ENCODE measurements around the gene MDP1. TPM values are rescaled to one million over a fixed set of nuclear protein-coding genes. Genes with fewer than 3 reads are reported as not detected.
"Not testable (repeated sequence)": the region's sequence is repeated elsewhere in the genome, so short reads cannot be mapped to it uniquely, and the experiment has no call there.

MDP1 gene
- polyA plus RNA-seq, 12 donors: 4.6 to 33.0 (median 8.7) TPM; not detected in 1

- not testable (repeated sequence) for DNase-seq
Observed at GRCh38 chr14:24203249-24203886, 12.5 kb downstream of the MDP1 start.

DNA sequence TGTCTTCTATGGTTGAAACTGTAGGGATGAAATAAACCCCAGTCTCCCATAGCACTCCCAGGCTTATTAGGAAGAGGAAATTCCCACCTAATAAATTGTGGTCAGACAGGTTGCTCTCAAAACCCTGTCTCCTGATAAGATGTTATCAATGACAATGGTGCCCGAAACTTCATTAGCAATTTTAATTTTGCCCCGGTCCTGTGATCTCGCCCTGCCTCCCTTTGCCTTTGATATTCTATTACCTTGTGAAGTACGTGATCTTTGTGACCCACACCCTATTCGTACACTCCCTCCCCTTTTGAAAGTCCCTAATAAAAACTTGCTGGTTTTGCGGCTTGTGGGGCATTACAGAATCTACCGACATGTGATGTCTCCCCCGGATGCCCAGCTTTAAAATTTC, 13.3 kb downstream of the MDP1 start:
- DNase-seq: not testable (repeated sequence)

DNA sequence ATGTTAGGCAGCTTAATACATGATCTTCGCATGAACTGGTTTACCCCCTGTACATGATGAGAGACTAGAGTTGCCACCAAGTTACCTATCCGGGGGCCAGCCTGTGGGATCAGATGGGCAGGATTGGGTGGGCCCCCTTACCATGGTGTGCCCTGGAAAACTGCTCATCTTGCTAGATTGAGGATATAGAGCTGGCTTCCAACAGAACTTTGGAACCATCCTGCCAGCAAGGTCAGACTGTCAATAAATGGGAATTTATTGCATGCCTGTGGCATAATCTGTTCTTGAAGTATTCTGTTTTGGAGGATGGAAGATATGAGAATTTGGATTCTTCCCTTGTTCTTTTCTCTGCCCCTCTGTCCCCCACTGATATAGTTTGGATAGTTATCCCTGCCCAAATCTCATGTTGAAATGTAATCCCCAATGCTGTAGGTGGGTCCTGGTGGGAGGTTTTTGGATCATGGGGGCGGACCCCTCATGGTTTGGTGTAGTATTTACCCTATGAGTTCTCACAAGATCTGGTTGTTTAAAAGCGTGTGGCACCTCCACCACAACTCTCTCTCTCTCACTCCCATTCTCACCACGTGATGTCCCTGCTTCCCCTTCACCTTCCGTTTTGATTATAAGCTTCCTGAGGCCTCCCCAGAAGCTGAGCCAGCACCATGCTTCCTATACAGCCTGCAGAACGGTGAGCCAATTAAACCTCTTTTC, 16.9 kb downstream of the MDP1 start:
- no peak for DNase-seq

DNA sequence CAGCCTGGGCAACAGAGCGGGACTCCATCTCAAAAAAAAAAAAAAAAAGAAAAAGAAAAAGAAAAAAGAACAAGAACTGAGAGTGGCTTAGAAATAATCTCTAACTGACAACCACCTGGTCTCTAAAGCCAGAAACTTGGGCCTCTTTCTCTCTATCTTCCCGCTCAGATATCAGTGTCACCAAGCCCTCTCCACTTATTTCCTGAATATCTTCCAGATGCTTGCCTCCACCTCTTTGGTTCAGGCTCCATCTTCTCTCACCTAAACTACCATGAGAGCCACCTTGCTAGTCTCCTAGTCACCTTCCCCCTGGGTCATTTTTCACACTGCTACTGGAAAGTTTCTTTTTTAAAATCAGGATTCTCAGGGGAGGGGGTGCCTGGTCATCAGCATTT, 18.8 kb downstream of the MDP1 start:
- DNase-seq: no peak

DNA sequence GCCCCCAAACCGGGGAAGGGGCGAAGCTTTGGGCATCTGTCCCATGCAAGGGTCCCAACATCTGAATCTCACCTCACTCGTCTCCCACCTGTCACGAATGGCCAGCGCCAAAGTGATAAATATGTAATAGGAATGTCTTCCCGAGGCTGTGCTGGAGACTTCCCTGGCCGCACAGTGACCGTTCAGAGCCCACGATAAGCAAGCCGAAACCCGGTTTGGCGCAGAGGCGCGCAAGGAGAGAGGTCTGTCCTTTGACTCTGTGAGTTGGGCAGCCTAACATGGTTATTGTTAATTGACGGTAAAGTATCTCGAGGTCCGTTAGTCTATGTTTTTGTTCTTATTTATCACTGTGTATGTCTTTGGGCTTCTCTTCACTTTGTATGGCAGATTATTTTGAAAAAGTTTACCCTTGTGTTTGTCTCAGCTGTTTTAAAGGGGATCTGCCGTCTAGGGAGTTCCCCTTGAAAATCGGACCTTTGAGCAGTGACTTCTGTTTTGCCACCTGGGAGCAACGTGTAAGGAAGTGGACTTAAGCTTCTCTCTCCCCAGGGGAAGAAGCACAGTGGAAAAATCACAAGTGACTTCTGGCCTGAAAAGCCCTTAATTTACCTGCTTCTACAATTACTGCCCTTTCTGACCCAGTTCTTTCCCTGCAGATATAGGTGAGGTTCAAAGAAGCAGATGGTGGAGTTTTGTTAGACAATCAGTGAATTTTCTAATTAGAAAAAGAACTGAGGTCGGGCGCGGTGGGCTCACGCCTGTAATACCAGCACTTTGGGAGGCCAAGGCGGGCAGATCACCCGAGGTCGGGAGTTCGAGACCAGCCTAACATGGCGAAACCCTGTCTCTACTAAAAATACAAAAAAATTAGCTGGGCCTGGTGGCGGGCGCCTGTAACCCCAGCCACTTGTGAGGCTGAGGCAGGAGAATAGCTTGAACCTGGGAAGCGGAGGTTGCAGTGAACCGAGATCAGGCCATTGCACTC, 19.5 kb downstream of the MDP1 start:
- no peak for DNase-seq

DNA sequence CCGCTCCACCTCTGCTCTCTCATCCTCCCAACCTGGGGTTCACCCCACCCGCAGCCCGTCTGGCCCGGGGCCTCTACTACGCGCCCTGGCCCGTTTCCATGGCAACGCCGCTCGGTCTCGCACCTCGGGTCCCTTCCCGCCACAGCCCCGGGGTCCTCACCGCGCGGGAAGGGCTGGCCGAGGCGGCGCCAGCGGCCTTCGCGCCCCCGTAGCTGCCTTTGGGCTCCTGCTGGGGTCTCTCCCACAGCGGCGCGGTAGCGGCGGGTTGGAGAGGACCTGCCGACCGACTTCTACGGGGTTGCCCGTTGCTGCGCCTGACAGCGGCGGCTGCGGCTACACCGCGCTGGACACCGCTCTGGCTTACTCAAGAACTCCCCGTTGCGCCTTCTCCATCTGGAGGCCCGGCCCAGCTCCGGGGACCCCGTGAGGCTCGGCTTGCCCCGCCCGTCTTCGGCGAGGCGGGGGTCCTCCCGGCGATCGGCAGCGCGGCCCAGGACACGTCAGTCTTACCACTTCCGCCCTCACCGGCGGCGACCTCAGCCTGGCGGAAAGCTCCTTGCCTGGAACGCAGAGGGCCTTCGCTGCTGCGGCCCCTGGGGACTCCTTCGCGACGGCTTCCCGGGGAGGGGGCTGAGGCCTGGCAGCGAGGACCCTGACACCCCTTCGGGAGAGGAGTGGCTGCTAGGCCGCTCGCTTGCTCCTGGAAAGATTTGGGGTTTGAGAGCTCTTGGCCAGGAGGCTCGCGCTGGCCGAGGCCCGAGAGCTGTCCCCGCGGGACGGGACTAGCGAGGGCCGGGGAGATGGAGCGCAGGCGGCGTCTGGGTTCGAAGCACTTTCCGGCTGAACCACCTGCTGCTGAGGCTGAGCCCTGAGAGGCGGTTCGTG, 20.4 kb downstream of the MDP1 start, which contains the start of gene TM9SF1:
Gene TM9SF1 (minus strand): TSS at position 256 of the 885 bp plus-strand sequence. CDS start 422 bp downstream, outside the sequence.
- DNase-seq: peak; percentile 92

DNA sequence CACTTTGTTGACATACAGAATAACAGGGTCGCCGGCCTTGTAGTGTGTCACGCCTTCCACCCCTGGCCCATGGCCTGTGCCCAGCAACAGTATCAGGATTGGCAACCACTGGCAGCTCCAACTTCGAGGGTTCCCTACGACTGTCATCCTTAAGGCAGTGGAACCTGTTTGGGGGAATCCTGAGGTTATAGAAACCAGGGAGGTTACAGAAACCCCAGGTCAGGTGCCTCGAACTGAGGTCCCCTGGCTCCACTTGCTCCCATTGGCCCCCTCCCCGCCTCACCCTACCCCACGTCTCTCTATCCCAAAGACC, 21.0 kb downstream of the MDP1 start:
- DNase-seq: no peak

DNA sequence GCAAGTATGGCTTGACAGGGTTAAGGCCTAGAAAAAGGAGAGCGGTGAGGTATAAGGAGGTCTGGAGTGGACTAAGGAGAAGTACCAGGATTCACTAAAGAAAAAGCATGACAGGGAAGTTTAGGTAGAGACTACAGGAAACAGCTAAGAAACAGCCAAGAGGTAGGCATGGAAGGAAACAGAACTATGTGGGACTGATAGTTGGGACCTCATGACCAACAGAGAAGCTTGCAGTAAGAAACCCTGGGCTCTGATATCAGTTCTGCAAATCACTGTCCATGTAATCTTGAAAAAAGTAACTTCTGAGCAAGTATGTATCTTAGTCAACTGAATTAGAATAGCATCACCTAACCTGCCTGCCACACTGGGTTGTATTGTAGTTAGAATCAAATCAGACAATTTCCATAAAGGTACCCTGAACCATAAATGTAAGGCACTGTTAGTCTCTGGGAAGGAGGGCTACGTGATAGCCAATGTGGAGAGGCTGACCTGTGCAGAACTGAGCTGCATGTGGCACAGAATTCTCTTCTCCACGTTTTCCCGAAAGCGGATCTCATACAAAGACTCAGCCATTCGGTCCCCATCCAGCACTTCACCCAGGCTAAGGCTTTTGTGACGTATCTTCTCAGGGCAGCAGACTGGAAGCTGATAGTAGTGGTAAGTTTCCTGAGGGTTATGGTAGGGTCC, 21.5 kb downstream of the MDP1 start:
- DNase-seq: no peak

DNA sequence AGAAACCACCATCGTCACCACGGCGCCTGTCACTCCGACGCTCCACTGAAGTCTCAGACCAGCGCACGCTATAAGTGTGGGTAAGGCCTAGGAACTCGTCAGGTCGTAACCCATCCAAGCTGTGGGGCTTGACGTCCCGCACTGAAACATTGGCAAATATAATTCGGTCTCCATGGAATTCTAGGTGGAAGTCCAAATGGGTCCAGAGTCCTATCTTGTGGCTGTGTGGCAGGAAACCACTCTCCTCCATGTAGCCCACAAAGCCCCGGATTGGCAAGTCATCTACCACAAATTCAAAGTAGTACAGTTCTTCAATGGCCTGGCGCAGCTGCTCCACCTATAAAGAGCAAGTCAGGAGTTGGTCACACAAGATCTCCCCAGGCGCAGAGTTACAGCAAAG, 22.9 kb downstream of the MDP1 start:
- no peak for DNase-seq

DNA sequence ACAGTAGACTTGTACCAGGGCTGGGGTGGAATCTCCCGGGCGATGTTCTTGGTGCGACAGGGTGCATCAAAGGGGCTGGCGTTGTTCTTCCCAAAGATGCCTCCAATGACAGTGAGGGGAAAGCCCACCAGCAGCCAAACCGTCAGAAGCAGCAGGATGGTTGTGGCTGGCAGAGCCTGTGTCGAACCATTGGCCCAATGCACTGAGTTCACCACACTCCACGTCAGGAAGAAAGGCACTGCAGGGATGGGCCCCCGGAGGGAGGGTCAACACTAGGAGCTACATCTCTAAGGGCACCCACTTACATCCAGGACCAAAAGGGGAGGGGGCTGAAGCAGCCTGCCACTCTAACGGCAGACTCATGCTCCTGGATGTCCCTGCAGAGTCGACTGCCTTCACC, 25.4 kb downstream of the MDP1 start:
- no peak for DNase-seq

DNA sequence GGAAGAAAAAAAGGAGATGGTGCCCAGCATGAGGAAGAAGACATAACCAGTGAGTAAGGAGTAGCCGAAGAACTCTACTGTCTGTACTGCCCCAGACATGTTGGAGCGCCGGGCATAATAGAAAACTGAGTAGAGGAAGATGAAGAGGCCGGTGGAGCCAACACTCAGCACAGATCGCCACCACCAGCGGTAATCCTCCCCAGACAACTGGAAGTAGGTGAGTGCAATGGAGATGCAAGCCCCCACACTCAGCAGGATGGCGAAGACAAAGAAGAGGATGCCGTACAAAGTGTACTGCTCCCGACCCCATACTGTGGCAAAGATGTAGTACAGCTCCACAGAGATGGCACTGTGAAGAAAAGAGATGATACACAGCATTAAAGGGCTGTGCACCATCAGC, 26.4 kb downstream of the MDP1 start:
- DNase-seq: no peak

DNA sequence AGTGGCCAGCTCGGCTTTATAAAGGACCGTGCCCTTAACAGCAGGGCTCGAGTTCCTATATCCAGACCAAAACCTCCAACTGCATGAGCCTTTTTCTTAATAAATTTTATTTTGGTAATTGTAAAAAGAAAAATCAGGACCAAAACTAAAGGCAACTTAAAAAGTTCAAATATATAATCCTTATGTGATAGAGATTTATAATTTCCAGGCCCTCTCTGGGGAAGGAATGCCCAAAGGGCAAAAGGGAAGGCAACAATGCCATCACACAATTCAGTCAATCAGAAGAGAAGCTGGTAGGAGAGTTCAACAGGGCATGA, 26.8 kb downstream of the MDP1 start:
- DNase-seq: no peak

DNA sequence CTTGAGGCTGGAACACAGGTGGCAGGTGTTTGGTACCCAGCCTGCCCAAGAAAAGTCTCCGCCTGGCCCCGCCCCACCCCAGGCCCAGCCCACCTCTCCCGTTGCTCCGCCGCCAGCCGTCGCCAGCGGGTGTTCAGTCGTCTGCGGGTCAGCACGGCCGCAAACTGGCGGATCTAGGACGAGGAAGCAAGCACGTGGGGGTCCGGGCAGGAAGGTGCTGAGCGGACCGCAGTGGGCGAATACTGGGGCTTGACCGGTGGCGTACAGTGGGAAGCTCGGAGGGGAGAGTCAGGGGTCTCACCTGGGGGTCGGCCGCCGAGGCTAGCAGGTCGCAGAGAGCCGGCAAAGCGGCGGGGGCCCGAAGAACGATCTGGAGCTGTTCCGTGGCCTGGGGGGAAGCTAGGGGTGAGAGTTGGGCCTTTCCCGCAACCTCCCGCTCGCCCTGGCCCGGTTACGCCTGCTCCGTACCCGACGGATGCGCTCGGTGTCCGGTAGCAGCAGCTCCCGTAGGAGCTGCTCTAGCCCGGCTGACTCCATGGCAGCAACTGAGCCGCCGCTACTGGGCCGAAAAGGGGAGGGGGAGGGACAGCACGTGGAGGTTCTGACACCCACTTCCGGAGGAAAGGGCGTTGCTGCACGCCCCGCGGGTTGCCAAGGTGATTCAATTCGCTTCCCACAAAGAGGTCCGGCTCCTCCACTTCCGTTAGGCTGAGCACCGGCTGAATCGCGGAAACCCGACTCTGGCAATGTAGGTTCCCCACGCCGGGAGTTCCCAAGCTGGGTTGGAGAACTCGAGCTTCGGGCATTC, 27.4 kb downstream of the MDP1 start, which contains the start of gene IPO4:
Gene IPO4 (minus strand): TSS at position 566 of the 808 bp plus-strand sequence. CDS start 29 bp downstream, at position 537.
- DNase-seq: peak; percentile 97

DNA sequence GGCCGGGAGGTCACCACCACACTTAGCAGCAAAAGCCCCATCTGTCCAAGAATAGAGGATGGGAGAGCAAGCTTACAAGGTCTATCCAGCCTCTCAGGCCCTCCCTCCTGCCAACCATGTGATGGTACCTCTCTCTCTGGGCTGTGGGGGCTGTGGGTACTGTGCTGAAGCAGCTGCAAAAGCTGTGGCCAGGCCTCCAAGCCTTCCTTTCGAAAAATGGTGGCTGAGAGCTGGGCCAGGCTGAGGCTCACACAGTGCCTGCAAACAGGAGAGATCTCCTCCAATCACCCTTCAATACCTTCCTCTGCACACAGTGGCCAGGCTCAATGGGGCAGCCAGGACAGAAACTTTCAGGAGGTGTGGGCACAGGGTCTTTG, 28.3 kb downstream of the MDP1 start:
- DNase-seq: no peak

DNA sequence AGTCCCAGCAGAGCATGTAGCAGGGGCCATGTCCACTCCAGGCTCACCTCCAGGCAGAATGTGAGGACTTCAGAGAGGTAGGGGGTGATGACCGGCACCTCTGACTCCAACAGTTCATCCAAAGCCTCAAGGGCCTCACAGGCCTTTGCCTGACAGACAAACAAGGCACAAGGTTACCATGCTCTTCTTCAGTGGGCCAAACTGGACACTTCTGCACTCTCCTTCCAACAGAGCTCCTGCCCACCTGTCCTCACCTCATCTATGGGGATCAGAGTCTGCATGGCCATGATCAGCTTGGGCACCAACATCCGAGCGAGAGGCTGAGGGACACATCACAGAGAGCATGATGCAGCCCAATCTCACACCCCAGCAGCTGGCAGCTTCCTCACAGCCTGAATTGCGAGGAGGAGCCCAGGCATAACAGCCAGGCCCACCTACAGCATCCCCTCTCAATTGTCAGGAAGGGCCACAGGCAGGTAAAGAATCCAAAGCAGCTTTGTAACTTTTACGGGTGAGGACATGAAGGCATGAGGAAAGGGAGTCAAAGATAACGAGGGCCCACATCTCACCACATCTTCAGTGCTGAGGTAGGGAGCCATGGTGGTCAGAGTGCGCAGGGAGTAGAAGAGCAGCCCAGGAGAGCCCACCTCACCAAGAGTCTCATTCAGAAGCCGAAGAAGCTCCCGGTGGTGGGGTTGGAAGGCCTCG, 28.9 kb downstream of the MDP1 start:
- DNase-seq: no peak

DNA sequence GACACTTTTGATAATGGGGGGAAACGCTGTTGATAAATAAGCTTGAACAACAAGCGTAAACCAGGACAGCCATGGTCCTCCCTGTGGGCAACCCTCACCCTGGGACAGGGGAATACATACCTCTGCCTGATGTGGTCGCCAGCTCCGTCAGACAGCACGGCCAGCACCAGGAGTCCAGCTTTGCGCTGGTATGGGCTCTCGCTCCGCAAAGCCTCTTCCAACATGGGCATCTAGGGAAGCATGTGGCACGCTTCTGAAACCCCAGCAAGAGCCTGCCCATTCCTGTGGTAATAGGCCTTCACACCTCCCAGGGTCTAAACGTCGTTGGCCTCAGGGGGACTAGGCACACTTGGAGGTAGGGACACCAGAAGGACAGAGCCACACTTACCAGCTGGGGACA, 30.1 kb downstream of the MDP1 start:
- DNase-seq: no peak

- no peak for DNase-seq
Observed at GRCh38 chr14:24185026-24185425, 30.8 kb downstream of the MDP1 start.

GRCh38 chr14:24184104-24184970, 31.5 kb downstream of the MDP1 start:
- no peak for DNase-seq
